ENCODE measurements around the gene COL25A1.
"Not testable (repeated sequence)": the region's sequence is repeated elsewhere in the genome, so short reads cannot be mapped to it uniquely, and the experiment has no call there.

COL25A1 gene

DNA sequence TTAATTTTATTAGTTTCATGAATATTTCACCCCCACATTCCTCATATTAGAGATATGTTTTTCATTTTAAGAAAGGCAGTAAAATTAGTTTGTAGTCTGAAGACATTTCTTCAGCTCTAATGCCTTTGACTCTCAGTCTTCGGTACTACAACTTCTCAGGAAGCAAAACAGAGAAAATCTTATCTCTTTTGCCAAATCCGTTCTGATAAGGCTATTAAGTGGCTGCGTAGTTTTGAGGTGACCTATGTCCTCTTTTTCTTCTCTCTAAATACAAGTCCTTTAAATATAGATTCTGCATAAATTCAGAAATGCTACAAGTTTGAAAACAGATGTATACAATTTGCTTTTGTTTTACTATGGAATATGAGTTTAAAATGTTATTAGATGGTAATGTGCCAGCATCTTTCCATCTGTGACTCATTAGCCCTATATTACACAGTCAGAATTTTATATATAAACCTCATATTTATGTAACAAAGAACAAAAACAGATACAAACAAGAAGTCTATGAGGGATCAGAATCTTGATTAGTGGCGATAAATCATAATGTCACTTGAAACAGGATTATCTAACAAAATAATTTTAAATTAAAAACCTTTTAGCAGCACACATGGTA, 358.4 kb downstream of the COL25A1 start:
- DNase-seq, result no peak

DNA sequence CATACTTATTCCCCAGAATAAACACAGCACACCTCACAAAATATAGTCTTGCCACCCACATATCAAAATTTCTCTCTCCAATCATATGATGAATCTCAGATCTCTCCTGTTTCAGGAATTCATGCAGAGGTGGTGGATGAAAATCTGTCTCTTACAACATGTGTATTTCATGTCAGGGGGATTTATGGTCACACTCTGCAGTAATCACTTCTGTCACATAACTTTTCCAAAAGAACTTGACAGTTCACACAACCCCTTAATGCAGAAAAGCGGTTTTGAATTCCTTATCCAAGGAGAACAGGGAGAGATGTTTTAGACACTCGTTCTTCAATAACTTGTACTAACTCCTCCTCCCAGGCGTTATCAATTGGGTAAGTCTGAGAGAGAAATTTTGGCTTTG, 359.1 kb downstream of the COL25A1 start:
- DNase-seq, result no peak

DNA sequence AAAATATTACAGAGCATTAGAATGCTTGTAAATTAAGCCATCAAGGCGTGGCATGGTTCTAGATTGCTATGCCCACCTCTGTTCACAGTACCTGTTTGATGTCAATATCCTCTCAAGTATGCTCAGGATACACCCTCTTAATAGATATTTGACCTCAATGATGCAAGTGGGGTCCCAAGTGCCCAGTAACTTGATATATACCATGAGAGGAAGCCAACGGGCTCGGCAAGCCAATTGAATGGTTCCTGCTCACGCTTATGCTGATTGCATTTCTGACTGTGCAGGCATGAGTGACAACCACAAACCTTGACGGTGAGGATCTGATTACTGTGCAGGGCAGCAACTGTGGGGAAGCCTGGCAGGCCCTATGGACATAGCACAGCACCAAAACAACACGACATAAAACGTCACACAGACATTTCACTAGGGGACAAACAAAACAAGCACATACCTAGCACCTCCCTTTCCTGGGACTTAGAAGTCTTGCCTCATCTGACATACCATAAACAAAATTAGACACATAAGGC, 360.5 kb downstream of the COL25A1 start:
- DNase-seq, result no peak

DNA sequence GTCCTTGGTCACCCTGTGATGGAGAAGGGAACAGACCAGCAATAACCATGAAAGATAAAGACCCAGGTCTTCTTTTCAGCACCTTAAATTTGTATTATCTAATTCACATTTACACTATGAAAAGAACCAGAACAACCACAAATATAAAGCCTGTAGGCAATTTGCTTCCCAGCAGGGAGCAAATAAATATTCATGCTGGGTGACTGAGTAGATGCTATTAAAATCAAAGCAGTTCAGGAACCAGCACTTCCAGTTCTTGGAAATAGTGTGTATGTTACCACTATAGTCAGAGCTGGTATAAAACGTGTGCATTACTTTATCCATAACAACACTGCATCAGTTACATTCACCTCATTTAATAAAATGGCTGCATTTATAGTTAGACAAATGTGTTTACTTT, 361.8 kb downstream of the COL25A1 start:
- DNase-seq, result no peak

DNA sequence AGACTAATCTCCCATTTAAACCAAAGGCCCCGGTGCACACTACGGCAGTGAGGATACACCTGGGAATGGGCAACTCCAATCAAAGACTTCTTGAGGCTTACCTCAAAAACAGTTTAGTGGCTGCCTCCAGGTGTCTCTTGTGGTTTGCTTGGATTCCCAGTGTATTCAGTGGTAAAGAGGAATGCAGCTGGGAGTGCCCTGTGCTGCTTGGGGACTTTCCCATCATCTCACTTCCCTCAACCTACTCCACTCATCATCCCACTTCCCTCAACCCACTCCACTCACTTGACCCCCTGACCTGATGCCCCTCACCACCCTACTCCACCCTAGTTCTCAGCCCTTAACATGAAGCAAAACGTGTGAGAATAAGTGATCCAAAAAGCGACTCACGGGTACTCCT, 362.3 kb downstream of the COL25A1 start:
- no peak for DNase-seq

DNA sequence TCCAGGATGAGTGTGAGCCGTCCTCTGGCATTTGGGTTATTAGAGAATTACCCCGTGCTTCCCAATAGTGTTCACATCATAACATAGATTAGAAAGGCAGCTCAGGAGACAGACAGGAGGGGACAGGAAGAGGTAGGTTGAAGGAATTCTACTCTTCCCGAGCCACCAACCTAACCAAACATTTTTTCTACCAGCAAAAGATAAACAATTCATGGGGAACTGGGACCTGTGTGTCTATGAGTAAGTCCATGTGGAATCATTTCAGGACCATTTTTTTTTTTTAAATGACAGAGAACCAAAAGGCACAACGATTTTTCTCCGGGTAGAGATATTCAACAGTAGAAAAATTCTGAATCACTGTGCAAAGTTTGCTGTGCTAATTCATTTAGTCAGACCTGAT, 365.4 kb downstream of the COL25A1 start:
- no peak for DNase-seq

DNA sequence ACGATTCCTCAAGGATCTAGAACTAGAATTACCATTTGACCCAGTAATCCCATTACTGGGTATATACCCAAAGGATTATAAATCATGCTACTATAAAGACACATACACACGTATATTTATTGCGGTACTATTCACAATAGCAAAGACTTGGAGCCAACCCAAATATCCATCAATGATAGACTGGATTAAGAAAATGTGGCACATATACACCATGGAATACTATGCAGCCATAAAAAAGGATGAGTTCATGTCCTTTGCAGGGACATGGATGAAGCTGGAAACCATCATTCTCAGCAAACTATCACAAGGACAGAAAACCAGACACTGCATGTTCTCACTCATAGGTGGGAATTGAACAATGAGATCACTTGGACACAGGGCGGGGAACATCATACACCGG, 368.5 kb downstream of the COL25A1 start:
- not testable (repeated sequence) for DNase-seq

DNA sequence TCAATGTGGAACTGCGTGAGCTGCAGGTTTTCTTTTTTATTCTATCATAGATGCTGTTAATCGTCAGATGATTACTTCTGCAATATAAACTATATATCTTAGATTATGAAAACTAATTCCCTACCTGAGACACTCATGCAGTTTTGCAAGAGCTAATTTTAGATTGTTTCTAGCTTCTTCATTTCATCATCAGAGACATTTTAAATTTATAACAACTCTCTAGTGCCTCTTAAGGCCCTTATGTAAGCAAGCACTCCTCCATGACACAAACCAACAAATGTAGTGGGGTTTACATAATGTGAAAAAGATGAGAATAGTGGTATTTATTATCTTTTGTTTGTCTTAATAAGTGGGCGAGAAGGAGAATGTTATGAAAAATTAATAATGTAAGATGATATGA, 369.4 kb downstream of the COL25A1 start:
- no peak for DNase-seq

DNA sequence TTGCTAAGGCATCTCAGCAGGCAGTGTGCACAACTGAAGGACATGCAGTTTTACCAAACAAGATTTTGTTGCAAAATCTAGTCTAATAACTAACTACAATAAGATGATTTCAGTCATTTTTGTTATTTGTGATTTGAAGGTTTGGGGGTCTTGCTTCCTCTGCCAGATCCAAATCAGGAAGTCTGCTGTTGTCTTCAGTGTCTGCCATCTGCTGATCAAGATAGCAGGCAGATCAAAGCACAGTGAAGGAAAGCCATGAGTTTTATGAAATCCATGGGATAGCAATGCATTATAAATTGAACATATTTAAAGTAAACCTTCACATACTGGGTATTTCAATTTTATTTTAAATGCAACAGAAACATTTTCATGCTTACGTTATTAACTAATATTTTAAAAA, 370.5 kb downstream of the COL25A1 start:
- DNase-seq, result no peak

DNA sequence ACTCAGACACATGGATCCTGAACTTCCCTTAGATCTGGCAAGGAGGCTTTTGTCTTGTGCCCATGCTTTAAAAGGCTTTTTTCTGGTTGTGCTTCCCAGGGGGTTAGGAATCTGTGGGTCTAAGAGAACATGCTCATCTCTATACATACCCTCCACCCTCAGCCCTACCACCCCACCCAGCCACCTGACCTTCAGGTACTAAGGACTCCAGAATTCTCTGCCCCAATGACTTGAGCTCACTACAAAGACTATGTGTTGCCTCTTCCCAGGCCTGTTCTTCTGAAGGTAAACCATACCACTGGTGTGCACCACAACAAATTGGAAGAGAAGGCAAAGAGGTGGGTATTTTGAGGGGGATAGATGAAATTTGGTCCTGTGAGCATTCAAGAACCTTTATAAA, 372.3 kb downstream of the COL25A1 start:
- no peak for DNase-seq

DNA sequence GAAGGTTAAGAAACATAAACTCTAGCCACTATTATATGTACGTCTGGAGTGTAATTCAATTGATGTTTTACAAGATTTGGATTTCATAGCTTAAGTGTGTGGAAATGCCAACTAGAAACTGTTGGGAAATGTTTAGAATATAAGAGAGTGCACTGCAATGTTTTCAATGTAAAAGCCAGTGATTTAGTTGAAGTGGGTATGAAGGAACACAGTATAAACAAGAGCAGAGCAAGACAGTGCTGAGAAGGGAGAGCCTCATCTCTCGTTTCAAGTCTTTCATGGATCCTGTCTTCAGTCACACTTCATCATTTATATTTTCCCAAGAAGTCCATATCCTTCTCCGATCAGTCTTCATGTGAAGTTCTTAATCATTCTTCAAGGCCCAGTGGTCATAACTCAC, 375.7 kb downstream of the COL25A1 start:
- no peak for DNase-seq

DNA sequence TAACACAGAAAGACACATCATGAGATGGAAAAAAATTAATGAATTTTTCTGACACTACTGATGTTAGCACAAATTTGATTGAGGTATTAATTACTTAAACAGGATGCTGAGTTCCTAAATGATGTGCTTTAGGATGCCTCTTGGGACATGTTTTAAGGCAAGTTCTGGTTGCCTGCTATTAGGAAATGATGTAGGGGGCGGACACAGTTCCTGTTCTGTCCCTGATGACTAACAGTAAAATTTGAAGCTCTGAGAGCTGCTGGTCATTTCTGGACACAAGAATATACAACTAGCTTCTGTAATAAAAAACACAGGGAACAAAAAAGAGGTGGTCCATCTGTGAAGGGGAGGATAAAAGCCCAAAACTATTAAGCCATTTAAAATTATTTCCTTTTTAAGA, 376.4 kb downstream of the COL25A1 start:
- no peak for DNase-seq

DNA sequence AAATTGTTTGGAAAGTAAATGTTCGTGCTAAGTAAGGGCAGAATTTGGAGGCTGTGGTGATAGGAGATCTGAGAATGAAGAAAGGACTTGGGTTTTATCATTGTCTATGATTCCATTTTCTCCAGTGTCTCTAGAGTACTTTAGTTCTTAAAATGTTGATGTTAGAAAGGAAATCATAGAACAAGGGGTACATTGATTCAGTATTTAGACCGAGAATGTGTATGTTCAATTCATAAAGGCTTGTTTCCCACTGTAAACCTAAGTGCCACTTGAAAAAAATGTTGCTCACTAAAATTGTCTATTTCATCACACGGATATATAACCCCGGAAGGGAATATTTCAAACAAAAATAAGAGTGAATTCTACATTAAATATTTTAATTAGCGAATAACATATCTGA, 380.3 kb downstream of the COL25A1 start:
- DNase-seq, result no peak

DNA sequence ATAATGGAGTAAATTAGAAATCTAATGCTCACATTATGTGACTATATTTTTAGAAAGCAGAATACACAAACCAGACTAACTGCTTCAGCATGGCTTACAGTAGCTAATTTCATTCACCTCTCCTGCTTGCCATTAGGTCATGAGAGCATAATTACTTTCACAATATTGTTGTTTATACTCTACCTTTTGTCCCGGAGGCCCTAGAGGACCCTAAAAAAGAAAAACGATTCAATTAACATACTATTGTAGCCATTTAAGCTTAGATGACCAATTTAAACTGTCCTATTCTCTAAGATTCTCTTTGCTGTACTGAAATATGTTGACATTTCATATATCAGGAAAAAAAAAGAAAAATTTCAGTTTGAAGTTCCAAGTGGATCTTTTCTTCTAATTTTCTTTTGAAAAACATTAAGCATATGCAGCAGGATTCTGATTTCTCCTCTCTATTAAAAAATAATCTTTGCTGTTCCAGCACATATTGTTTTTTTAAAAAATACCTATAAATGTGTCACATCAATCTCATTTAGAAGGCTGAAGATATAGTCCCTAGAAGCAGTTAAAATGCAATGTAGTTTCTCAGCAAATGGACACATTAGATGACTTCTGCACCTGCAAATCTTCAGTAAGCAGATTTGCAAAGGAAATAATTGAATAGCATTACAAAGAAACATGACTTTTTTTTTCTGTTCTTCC, 381.9 kb downstream of the COL25A1 start:
- no peak for DNase-seq

DNA sequence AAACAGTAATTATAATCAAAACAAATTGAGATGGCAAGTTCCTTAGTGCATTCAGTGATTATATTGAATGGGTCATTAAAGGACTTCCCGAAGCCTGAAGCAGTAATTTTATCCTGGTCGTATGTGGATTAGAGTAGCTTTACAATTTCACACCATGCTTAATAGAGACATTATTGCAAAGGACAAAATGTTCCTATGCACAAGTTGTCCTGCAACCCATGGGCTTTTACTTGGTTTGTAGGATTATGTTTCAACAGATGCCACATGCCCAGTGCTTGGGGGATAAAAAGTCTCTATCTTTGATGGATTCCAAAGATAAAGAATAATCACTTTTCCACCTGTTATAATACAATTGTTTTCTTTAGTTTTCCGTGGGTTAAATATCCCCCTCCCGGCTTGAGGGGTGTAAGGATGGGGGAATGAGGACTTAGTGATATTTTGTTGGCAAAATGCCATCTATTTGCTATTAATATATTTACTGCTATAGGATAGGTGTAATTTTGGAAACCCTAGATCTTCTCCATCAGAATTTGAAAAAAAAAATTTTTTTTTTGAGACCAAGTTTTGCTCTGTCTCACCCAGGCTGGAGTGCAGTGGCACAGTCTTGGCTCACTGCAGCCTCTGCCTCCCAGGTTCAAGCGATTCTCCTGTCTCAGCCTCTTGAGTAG, 383.1 kb downstream of the COL25A1 start:
- DNase-seq, result no peak

DNA sequence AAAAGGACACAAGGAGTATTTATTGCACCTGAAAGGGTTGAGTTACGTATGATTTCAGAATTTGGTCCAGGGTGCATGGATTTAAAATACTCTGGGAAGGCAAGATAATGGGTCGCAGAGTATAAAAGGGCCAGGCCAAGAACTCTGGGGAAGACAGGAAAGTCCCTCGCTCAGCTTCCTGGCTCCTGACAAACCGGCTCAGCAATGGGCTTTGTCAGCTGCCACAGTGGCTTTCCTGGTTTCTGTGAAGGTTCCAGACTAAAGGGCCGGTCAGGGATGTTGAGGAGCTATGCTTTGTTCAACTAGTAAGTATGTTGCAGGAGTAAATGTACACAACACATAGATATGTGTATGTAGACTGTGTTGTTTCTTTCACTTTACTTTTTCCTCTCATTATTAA, 385.2 kb downstream of the COL25A1 start:
- DNase-seq, result no peak

DNA sequence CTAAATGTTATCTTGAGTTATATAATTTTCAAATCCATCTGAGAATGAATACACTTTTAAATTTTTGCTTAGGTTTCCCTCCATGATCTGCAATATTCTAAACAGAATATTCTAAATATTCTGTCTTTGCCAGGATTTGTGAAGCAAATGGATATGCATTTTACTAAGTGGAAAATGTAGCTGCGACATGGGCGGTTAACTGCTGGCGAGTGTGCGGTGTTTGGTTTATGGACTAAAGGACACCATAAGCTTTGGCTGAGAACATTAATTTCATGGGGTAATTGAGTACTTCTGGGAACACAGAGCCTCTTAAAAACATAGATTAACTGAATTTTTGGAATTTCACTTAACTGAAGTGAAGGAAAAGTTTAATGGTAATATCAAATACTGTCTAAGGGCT, 385.8 kb downstream of the COL25A1 start:
- no peak for DNase-seq

DNA sequence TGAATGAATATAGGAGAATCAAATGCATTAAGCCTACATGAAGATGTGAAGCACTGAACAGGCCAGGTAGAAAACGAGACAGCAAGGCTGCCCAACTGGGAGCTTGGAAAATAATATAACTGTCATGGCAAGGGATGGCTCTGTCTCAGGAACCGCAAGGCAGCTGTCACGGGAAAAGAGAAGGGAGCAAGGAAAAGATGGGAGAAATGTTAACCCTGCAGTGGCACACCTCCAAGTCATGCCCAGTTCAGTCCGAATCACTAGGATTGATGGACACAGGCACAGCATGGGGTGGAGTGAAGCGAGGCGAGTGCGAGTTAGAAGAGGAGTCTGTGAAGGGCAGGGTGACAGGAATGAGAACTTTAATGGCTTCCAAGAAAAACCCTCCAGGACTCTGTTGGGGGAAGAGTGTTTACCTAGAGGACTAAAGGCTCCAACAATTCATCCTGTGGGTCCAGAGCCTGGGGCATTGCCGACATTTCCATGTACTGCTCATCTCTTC, 395.5 kb downstream of the COL25A1 start:
- DNase-seq, result no peak

DNA sequence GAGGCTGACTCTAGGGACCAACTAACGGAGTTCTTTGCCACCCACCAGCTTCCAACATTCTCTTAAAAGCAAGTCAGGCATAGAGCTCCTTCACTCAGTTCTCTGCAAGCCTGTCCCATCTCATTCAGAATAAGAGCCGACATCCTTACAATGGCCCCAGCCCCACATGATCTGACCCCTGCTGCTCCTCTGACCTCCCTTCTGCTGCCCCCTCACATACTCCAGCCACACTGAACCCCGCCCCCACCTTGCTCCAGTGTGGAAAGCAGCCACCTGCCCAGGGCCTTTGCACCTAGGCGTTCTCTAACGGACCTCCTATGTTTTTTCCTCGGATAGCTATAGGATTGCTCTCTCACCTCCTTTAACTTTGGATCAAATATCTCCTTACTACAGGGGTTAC, 396.5 kb downstream of the COL25A1 start:
- no peak for DNase-seq

DNA sequence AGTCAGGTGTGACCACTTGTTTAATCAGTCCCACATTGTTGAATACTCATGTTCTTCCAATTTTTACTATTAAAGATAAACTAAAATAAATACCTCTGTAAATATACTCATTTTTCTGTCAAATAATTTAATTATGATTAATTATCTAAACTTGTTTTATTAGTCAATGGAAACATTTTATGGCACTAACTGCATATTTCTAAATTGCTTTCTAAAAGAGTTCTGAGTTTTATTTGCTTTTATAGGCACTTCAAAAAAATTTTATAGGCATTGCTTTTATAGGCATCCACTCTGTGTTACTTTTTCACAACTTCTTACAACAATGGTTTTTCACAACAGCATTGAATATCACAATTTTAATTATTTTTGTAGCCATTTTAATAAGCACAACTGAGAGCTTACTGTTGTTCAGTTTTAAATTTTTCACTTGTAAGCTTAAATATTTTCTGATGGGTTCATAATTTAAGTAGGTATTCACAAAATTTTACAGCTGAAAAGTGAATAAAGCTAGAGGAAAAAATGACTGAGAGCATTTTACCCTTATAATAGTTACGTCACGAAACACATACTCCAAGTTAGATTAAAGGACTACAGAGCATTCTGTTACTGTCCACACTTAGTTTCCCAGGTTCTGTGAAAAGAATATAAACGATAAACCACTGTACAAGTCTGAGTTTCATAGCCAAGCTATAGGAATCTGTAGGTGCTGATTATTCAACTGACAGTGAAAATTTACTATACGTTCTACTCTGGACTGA, 398.8 kb downstream of the COL25A1 start:
- DNase-seq, result no peak

DNA sequence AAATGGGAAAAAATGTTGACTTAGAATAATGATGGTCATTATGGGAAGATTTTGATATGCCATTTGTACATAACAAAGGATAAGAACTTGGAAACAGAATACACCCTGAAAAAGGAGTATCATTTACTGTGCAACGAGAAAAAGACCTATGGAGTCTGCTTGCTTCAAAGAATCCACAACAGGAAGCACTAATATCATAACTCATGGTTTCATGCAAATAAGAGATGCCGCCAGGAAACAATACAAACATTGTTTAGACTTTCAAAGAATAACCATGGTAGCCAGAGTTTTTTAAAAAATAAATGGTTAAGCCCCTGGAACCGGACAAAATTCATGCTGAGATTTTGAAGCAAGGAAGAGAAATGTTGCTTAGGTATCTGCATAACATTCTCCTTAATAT, 399.7 kb downstream of the COL25A1 start:
- no peak for DNase-seq

DNA sequence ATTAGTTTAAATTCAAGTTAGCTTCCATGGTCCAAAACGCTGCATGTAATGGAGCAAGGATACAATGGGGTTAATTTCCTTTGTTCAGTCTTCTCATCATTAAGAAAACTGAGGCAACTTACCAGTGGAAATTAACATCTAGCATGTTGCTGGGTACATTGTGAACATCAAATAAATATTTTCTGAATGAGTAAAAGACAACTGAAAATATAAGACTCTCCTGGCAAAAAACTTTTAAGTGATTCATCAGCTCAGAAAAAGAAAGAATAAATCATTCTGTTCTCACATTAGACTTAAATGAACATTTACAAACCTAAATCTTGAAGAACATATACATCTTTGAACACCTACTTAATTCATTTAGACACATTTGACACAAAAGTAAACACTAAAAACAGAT, 401.2 kb downstream of the COL25A1 start:
- no peak for DNase-seq

DNA sequence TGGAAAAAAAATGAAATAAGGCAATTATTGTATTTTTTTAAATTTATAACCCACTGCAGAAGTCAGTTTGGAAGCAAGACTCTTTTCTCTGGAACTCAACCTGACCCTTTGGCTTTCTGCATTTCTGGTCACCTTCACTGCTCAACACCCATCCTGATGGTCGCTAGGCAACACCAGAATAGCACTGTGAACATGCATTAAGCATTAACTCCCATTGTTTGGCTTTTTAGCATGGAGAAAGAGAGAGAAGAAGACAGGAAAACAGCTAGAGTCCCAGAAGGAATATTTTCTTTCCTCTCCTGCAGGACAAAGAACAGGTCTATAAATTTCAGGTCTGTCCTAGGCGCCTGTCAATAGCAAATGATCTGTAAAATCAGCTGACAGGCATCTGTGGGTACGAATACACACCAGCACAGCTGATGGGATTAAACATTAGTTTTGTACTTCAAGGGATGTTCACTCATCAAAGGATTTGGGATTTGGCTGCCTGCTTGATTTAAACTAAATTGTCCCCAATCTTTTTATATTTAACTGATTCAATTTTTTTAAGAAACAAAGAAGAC, 402.4 kb downstream of the COL25A1 start:
- no peak for DNase-seq
